Heart left ventricle (tissue), 16 donors: ENCODE data around the gene GJB4. TPM values are rescaled to one million over a fixed set of nuclear protein-coding genes. Genes with fewer than 3 reads are reported as not detected.

Experiments used
- ATAC-seq, 4 donors: fragments of 200-7000 bp; cut with Tn5 transposase; one replicate each; pipeline ENCODE4 v1.9.1; 2020 to 2022; ENCODE audit warnings: moderate library complexity in 4 of 4, mild to moderate bottlenecking in 3 of 4, moderate number of reproducible peaks in 1 of 4
- DNase-seq, 5 donors: peaks; one replicate each; pipeline ENCODE4 v3.0.0-alpha.2; 2020
- H3K27ac ChIP-seq, 12 donors: fragments of 200-600 bp; sonication (generic) in 4 of 12; one replicate each; pipeline versions ENCODE4 v1.5.0 to v1.8.0; 2016 to 2022; ENCODE audit warnings: mild to moderate bottlenecking in 2 of 12
- H3K27me3 ChIP-seq, 9 donors: fragments of 200-600 bp; sonication (generic) in 2 of 9; one replicate each; pipeline versions ENCODE4 v1.5.1 to v1.8.0; 2016 to 2022; ENCODE audit warnings: mild to moderate bottlenecking in 3 of 9
- H3K36me3 ChIP-seq, 9 donors: fragments of 200-600 bp; sonication (generic) in 2 of 9; one replicate each; pipeline versions ENCODE4 v1.5.0 to v1.8.0; 2018 to 2022; ENCODE audit warnings: mild to moderate bottlenecking in 2 of 9
- H3K4me1 ChIP-seq, 12 donors: fragments of 200-600 bp; sonication (generic) in 4 of 12; one replicate each; pipeline versions ENCODE4 v1.5.0 to v1.8.0; 2016 to 2022; ENCODE audit warnings: mild to moderate bottlenecking in 3 of 12
- H3K4me3 ChIP-seq, 12 donors: fragments of 200-600 bp; sonication (generic) in 4 of 12; one replicate each; pipeline versions ENCODE4 v1.5.0 to v1.8.0; 2017 to 2022; ENCODE audit warnings: mild to moderate bottlenecking in 9 of 12, moderate library complexity in 4 of 12
- H3K9me3 ChIP-seq, 12 donors: fragments of 200-600 bp; sonication (generic) in 4 of 12; one replicate each; pipeline versions ENCODE4 v1.5.0 to v1.8.0; 2016 to 2022; ENCODE audit warnings: mild to moderate bottlenecking in 1 of 12
- POLR2A ChIP-seq, 2 donors: fragments of 450-650 bp; IDR thresholded peaks; one replicate each; pipeline ENCODE4 v1.6.1; 2017; ENCODE audit warnings: antibody characterized with exemption in 2 of 2, mild to moderate bottlenecking in 2 of 2, moderate library complexity in 2 of 2
- WGBS, 4 donors: extraction: QIAGEN DNeasy Blood & Tissue Kit in 2 of 4; methylation state at CpG; one replicate each; pipeline versions ENCODE4 v1.1.5 to v1.1.7; 2013 to 2018; 5-methylcytosine and 5-hydroxymethylcytosine counted together
- intact Hi-C, 10 donors: fragments of 100-400 bp; cut with DNase I; formaldehyde crosslinking; loops; one replicate each; pipeline versions ENCODE4 v1.11.1 to v1.14.2; 2022
- polyA plus RNA-seq, 2 donors: library from polyadenylated mRNA; stranded (reverse); fragments of 200-250 nt; gene quantifications; one replicate each; pipeline ENCODE4 v1.2.3, GENCODE V29; 2013
- total RNA-seq, 9 donors: library from RNA; depleted of rRNA in 2 of 9; stranded (reverse); fragments of >200 nt in 2 of 9; fragmentation: NEBNext Ultra II Directional in 3 of 9; extraction: Animal tissue kit (Norgen Biotek cat#: 25700) in 3 of 9; gene quantifications; one replicate each; pipeline versions ENCODE4 v1.1.0 to v1.2.4, GENCODE V29; 2016 to 2023
- TF ChIP-seq, protein P1 (sequence below), 12 donors: fragments of 200-600 bp; sonication (generic) in 4 of 12; IDR thresholded peaks; one replicate each; pipeline versions ENCODE4 v1.5.0 to v1.8.0; 2018 to 2022; ENCODE audit warnings: antibody characterized with exemption in 12 of 12, mild to moderate bottlenecking in 5 of 12
- donor health status: ischemic (EF 13 %, LVEDD 7.1; RV severe dilation, severe dysfunction).
- donor health status: healthy with polysubstance abuse.
- donor health status: DM: no; HTN: yes; CAD: no.
- donor health status: DM: no; HTN: no; CAD: no.
- donor health status: ischemic (EF 25% LVEDD 6.9; RV normal size, moderate dysfunction).
- donor health status: ischemic (EF 25% LVEDD 5.7; RV mildly dilated, moderate dysfunction).
- donor health status: healthy.
- donor health status: DM: yes; HTN: yes; CAD: no.
- donor health status: ischemic (EF 35%, LVEDD 5.7; RV mildly dilated, moderate dysfunction).
- donor health status: nonischemic (EF 11% LVEDD 7.7; RV severe dilation, severe dysfunction).
- donor health status: DM: yes; HTN: yes; CAD: no.
- donor health status: PGD.
- donor health status: ischemic (EF 29% LVEDD 5.4; RV normal size, mild dysfunction).
- donor health status: nonischemic (EF 23%, LVEDD 6.1; RV moderate dilation, normal function).

GJB4 gene
- total and polyA plus RNA-seq, 11 donors, result not detected

DNA sequence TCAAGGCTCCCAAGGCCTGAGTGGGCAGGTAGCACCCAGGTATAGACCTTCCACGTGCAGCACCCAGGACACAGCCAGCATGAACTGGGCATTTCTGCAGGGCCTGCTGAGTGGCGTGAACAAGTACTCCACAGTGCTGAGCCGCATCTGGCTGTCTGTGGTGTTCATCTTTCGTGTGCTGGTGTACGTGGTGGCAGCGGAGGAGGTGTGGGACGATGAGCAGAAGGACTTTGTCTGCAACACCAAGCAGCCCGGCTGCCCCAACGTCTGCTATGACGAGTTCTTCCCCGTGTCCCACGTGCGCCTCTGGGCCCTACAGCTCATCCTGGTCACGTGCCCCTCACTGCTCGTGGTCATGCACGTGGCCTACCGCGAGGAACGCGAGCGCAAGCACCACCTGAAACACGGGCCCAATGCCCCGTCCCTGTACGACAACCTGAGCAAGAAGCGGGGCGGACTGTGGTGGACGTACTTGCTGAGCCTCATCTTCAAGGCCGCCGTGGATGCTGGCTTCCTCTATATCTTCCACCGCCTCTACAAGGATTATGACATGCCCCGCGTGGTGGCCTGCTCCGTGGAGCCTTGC is 1.7 kb downstream of the GJB4 start:
- H3K27me3 ChIP-seq, result peaks cover 0 to 6% (median 0%) of the 10 kb centered on the region in 9 donors
- WGBS, 4 donors, result 90 to 93% (median 91%) methylated on average over 33 of the region's 33 CpGs
- H3K36me3 ChIP-seq, result no peaks in the 10 kb centered on the region
- H3K9me3 ChIP-seq, result no peaks in the 10 kb centered on the region
- H3K27ac ChIP-seq, result no peak overlapping the region
- ATAC-seq, result no peak
- no peak for DNase-seq
- intact Hi-C loops, result no loop called here
- no peak overlapping the region for H3K4me3 ChIP-seq
- no peak for TF ChIP-seq POLR2A (IDR thresholded peaks at IDR 0.05)
- TF ChIP-seq, protein P1, sequence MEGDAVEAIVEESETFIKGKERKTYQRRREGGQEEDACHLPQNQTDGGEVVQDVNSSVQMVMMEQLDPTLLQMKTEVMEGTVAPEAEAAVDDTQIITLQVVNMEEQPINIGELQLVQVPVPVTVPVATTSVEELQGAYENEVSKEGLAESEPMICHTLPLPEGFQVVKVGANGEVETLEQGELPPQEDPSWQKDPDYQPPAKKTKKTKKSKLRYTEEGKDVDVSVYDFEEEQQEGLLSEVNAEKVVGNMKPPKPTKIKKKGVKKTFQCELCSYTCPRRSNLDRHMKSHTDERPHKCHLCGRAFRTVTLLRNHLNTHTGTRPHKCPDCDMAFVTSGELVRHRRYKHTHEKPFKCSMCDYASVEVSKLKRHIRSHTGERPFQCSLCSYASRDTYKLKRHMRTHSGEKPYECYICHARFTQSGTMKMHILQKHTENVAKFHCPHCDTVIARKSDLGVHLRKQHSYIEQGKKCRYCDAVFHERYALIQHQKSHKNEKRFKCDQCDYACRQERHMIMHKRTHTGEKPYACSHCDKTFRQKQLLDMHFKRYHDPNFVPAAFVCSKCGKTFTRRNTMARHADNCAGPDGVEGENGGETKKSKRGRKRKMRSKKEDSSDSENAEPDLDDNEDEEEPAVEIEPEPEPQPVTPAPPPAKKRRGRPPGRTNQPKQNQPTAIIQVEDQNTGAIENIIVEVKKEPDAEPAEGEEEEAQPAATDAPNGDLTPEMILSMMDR (IDR thresholded peaks at IDR 0.05), result no peak
- no peaks in the 10 kb centered on the region for H3K4me1 ChIP-seq

DNA sequence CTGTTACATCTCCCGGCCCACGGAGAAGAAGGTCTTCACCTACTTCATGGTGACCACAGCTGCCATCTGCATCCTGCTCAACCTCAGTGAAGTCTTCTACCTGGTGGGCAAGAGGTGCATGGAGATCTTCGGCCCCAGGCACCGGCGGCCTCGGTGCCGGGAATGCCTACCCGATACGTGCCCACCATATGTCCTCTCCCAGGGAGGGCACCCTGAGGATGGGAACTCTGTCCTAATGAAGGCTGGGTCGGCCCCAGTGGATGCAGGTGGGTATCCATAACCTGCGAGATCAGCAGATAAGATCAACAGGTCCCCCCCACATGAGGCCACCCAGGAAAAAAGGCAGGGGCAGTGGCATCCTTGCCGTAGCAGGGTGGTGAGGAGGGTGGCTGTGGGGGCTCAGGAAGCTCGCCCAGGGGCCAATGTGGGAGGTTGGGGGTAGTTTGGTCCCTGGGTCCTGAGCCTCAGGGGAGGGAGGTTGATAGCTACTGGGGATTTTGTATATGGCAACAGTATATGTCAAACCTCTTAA is 2.3 kb downstream of the GJB4 start:
- H3K9me3 ChIP-seq, result no peaks in the 10 kb centered on the region
- ATAC-seq (no peak), DNase-seq (no peak)
- TF ChIP-seq, protein P1 (IDR thresholded peaks at IDR 0.05), result no peak
- TF ChIP-seq POLR2A (IDR thresholded peaks at IDR 0.05), result no peak
- no peaks in the 10 kb centered on the region for H3K4me1 ChIP-seq
- H3K27ac ChIP-seq, result no peak overlapping the region
- no peak overlapping the region for H3K4me3 ChIP-seq
- H3K27me3 ChIP-seq, result peaks cover 0 to 6% (median 0%) of the 10 kb centered on the region in 9 donors
- 84 to 89% (median 87%) methylated on average over 13 of the region's 13 CpGs for WGBS, 4 donors
- H3K36me3 ChIP-seq, result no peaks in the 10 kb centered on the region
- intact Hi-C loops, result no loop called here

DNA sequence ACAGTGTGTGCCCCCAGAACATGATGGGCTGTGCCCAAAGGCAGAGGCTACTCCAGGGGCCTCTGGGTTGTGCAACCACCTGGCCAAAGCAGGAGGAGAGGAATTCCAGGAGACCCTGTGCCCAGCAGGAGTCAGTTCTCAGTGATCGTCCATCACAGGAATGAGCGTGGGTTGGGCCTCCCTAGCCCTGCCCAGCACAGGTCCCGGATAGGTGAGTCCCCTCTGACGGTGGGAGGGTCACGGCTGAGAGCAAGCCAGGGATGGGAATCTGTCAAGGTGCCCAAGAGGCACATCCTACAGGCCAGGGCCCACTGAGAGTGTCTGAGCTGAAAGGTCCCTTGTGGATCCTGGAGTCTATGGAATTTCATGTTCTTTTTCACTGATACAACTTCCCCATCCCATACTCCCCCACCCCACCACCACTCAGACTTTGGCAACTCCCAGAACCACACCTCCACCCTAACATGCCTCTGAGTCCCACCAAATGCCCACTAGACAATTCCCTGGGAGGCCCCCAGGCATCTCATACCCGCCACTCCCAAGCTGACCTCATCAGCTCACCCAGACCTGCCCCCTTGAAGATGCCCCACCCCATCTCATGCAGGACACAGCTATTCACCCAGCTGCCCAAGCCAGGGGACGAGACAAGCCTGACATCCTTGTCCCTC is 3.1 kb downstream of the GJB4 start:
- Histone ChIP-seq H3K27me3 (peaks cover 0 to 7% (median under 1%) of the 10 kb centered on the region in 9 donors), H3K4me1 (no peaks in the 10 kb centered on the region), H3K4me3 (no peak overlapping the region), H3K36me3 (no peaks in the 10 kb centered on the region), H3K27ac (no peak overlapping the region), H3K9me3 (no peaks in the 10 kb centered on the region)
- DNase-seq (no peak), ATAC-seq (no peak)
- intact Hi-C loops, result no loop called here
- TF ChIP-seq, protein P1 (IDR thresholded peaks at IDR 0.05), result no peak
- TF ChIP-seq POLR2A (IDR thresholded peaks at IDR 0.05), result no peak
- 56 to 82% (median 72%) methylated on average over 6 to 7 of the region's 7 CpGs for WGBS, 4 donors

DNA sequence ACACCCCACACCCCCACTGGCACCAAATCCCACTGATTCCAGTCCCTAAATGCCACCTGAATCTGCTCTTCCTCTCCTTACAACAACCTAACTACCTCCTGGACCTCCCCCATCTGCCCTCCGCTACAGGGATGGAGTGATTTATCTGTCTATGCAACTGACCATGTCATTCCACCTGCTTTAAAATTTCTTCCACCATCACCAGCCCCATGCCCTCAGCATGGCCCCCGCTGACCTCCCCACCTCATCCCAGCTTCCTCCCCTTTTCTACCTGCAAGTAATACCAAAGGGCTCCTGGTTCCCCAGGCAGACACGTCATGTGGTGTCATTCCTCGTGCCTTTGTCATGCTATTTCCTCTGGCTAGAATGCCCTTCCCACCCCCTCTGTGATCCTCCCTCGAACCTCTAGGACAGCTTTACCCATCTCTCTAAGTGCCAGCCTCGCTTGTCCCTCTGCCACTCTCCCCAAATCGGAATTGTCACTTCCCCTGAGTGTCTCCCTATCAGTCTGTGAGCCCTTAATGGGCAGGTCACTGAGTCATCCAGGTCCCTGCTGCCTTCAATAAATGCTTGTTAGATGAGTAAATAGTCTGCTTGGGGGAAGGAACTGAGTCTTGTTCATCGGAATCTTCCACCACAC is 3.7 kb downstream of the GJB4 start:
- ATAC-seq, result no peak
- Histone ChIP-seq H3K36me3 (no peaks in the 10 kb centered on the region), H3K4me3 (no peak overlapping the region), H3K9me3 (no peaks in the 10 kb centered on the region), H3K27me3 (peaks cover 0 to 12% (median 3%) of the 10 kb centered on the region in 9 donors), H3K4me1 (no peaks in the 10 kb centered on the region), H3K27ac (no peak overlapping the region)
- intact Hi-C loops, result no loop called here
- WGBS, 4 donors, result 47 to 55% (median 53%) methylated on average over 8 of the region's 8 CpGs
- TF ChIP-seq, protein P1 (IDR thresholded peaks at IDR 0.05), result no peak
- no peak for TF ChIP-seq POLR2A (IDR thresholded peaks at IDR 0.05)
- DNase-seq, result no peak
